ENCODE results near the gene CABYR. TPM values are rescaled to one million over a fixed set of nuclear protein-coding genes. Genes with fewer than 3 reads are reported as not detected.
A peak's percentile ranks its signal among the peaks of the same experiment; 100 is the strongest.

CABYR gene, protein sequence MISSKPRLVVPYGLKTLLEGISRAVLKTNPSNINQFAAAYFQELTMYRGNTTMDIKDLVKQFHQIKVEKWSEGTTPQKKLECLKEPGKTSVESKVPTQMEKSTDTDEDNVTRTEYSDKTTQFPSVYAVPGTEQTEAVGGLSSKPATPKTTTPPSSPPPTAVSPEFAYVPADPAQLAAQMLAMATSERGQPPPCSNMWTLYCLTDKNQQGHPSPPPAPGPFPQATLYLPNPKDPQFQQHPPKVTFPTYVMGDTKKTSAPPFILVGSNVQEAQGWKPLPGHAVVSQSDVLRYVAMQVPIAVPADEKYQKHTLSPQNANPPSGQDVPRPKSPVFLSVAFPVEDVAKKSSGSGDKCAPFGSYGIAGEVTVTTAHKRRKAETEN
- total RNA-seq (2021; ENCODE audit: unreplicated experiment) (29.4 TPM), Bru-seq, nascent RNA (percentile 81 among the genes with signal in this experiment), BruChase-seq, experiment 1, labeled RNA remaining after a 2-hour chase (percentile 82 among the genes with signal in this experiment), BruChase-seq, experiment 2, labeled RNA remaining after a 6-hour chase (percentile 79 among the genes with signal in this experiment)
- polyA plus RNA-seq (2012; ENCODE audit: insufficient read length): 17.9 TPM
- long read RNA-seq, transcript CABYR-216 (6 exons, 2,226 nt): minor isoform, 5 of 39 reads
- long read RNA-seq, transcript CABYR-203 (6 exons, 1,414 nt): major isoform, 7 of 39 reads
- long read RNA-seq, partial matches to known transcripts: 18 of 39 reads
- long read RNA-seq, other reads (novel, unspliced or antisense): 6 of 39 reads

DNA sequence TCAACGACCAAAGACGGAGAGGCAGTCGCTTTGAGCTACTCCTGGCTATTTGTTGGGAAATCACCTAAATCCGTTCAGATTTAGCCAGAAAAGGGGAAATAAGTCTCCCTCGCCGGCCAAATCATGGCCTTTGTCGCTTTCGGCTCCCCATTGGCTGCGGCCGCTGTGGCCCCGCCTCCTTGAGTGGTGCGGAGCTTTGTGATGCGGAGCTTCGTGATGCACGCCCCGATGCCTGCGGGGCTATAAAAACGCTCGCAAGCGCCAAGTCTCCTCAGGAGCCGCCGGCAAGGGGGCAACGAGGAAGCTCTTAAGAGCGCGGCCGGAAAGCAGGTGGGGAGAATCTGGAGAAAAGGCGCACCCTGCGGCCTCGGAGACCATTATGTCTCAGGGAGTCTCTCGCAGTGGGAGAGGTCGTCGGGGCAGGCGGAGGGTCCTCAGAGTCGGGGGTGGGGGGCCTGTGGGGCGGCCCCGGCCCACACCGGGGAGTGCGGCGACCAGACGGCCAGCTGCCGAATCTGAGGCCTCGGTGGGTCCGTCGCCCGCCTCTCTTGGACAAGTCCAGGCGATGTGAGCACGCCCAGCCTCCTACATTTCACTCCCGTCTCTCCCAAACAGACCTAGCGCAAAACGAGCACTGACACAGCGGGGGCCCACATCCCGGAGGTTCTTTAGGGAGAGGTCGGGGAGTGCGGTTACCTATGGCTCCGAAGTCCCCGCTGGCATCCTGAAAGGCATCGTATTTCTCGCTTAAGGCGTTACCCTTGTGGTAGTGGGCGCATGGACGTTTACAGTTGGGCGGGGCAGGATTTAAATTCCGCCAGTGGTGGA lies at the start of gene CABYR:
CABYR (plus strand) TSS at position 274 of the 828 bp plus-strand sequence. CDS start 4,053 bp downstream, outside the sequence.
- in situ Hi-C loops (cut with HindIII; ENCODE audit: low pct_unique_long_range_greater_than_20kb, low sequenced_read_pairs) (no loop called here), intact Hi-C loops (cut with micrococcal nuclease; ENCODE audit: unreplicated experiment) (no loop called here)
- no peak for DNase-seq (ENCODE audit: low read depth, low spot score)
- peak within 1 kb of the TSS; percentile 92 for H3K27ac ChIP-seq (ENCODE audit: low read length)
- H3K9me3 ChIP-seq (ENCODE audit: control insufficient read depth, insufficient read depth, low read depth, low read length): no peaks in the 10 kb centered on the region
- TF ChIP-seq TCF7L2 (IDR thresholded peaks at IDR 0.05; ENCODE audit: low read depth, low read length): peak; percentile 83
- TF ChIP-seq, protein P1, sequence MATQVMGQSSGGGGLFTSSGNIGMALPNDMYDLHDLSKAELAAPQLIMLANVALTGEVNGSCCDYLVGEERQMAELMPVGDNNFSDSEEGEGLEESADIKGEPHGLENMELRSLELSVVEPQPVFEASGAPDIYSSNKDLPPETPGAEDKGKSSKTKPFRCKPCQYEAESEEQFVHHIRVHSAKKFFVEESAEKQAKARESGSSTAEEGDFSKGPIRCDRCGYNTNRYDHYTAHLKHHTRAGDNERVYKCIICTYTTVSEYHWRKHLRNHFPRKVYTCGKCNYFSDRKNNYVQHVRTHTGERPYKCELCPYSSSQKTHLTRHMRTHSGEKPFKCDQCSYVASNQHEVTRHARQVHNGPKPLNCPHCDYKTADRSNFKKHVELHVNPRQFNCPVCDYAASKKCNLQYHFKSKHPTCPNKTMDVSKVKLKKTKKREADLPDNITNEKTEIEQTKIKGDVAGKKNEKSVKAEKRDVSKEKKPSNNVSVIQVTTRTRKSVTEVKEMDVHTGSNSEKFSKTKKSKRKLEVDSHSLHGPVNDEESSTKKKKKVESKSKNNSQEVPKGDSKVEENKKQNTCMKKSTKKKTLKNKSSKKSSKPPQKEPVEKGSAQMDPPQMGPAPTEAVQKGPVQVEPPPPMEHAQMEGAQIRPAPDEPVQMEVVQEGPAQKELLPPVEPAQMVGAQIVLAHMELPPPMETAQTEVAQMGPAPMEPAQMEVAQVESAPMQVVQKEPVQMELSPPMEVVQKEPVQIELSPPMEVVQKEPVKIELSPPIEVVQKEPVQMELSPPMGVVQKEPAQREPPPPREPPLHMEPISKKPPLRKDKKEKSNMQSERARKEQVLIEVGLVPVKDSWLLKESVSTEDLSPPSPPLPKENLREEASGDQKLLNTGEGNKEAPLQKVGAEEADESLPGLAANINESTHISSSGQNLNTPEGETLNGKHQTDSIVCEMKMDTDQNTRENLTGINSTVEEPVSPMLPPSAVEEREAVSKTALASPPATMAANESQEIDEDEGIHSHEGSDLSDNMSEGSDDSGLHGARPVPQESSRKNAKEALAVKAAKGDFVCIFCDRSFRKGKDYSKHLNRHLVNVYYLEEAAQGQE (IDR thresholded peaks at IDR 0.05; ENCODE audit: insufficient read depth in 1 of 2, low read depth in 2 of 2, low read length in 1 of 2): no peak
- peak; percentile 69; the same call in 1 of the 2 replicates for TF ChIP-seq SIN3A (IDR thresholded peaks at IDR 0.05; ENCODE audit: borderline replicate concordance, insufficient read depth, low read depth, low read length)
- TF ChIP-seq POLR2AphosphoS5 (IDR thresholded peaks at IDR 0.05; ENCODE audit: low read depth, low read length): peak; percentile 99
- H3K4me3 ChIP-seq (ENCODE audit: low read depth in 2 of 2, low read length in 2 of 2): peak within 1 kb of the TSS; percentile 75 to 77
- POLR2A ChIA-PET: interaction anchor here (0.5 to 1.3 kb wide), 18 partner anchors 11 to 435 kb away, joined by 3 to 16 read pairs (median 4); no protein-coding TSS in a partner anchor
- H3K36me3 ChIP-seq (ENCODE audit: control insufficient read depth, insufficient read depth, low read length): peaks cover 2% of the 10 kb centered on the region; the same call in 1 of the 2 replicates
- no peaks in the 10 kb centered on the region; the same call in 1 of the 2 replicates for H3K4me1 ChIP-seq (ENCODE audit: control insufficient read depth, insufficient read depth, low read length)
- no peaks in the 10 kb centered on the region for H3K27me3 ChIP-seq (ENCODE audit: control insufficient read depth, insufficient read depth, low read length)
- TSS peak; percentile 90 for BruUV-seq (replicated peaks)
- CTCF ChIA-PET: interaction anchor here (0.6 to 0.7 kb wide), 3 partner anchors 119 to 289 kb away, joined by 4 to 18 read pairs (median 5); no protein-coding TSS in a partner anchor
- peak; percentile 97 for ATAC-seq

DNA sequence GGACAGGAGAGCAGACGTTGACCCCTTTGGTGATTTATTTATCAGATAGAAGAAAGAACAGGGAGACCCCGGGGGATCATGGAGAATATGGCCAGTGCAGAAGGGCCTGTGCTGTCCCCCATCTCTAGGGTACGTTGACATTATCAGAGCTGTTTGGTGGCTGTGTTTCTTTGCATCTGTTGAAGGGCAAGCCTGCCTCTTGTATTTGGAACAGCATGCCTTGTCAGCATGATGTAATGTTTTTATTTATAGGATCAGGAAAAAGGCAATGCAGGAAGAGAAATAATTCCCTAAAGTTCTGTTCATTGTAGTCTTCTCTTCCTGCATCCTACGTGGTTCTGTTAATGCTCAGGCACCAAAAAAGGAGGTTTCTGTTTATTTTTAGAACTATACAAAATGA lies 49.8 kb upstream of the CABYR start:
- TF ChIP-seq, protein P1 (IDR thresholded peaks at IDR 0.05; ENCODE audit: insufficient read depth in 1 of 2, low read depth in 2 of 2, low read length in 1 of 2): no peak
- no peak for TF ChIP-seq TCF7L2 (IDR thresholded peaks at IDR 0.05; ENCODE audit: low read depth, low read length)
- no peak for TF ChIP-seq POLR2AphosphoS5 (IDR thresholded peaks at IDR 0.05; ENCODE audit: low read depth, low read length)
- no peak for TF ChIP-seq SIN3A (IDR thresholded peaks at IDR 0.05; ENCODE audit: borderline replicate concordance, insufficient read depth, low read depth, low read length)
- TF ChIP-seq, protein P2, sequence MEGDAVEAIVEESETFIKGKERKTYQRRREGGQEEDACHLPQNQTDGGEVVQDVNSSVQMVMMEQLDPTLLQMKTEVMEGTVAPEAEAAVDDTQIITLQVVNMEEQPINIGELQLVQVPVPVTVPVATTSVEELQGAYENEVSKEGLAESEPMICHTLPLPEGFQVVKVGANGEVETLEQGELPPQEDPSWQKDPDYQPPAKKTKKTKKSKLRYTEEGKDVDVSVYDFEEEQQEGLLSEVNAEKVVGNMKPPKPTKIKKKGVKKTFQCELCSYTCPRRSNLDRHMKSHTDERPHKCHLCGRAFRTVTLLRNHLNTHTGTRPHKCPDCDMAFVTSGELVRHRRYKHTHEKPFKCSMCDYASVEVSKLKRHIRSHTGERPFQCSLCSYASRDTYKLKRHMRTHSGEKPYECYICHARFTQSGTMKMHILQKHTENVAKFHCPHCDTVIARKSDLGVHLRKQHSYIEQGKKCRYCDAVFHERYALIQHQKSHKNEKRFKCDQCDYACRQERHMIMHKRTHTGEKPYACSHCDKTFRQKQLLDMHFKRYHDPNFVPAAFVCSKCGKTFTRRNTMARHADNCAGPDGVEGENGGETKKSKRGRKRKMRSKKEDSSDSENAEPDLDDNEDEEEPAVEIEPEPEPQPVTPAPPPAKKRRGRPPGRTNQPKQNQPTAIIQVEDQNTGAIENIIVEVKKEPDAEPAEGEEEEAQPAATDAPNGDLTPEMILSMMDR (IDR thresholded peaks at IDR 0.05): no peak
- ChIA-PET POLR2A (interaction anchor here (0.6 kb wide), 2 partner anchors 15 to 24 kb away, joined by 3 to 7 read pairs; no protein-coding TSS in a partner anchor), CTCF (no interaction called here)
- no peaks in the 10 kb centered on the region for H3K36me3 ChIP-seq (ENCODE audit: control insufficient read depth, insufficient read depth, low read length)
- H3K9me3 ChIP-seq (ENCODE audit: control insufficient read depth, insufficient read depth, low read depth, low read length): no peaks in the 10 kb centered on the region
- DNase-seq (ENCODE audit: low read depth, low spot score) (no peak), ATAC-seq (no peak)
- H3K27ac ChIP-seq (ENCODE audit: low read length): no peak overlapping the region
- in situ Hi-C loops (cut with HindIII; ENCODE audit: low pct_unique_long_range_greater_than_20kb, low sequenced_read_pairs): no loop called here
- H3K27me3 ChIP-seq (ENCODE audit: control insufficient read depth, insufficient read depth, low read length): no peaks in the 10 kb centered on the region
- no peaks in the 10 kb centered on the region for H3K4me1 ChIP-seq (ENCODE audit: control insufficient read depth, insufficient read depth, low read length)
- H3K4me3 ChIP-seq (ENCODE audit: low read depth in 2 of 2, low read length in 2 of 2): no peak overlapping the region
- intact Hi-C loops (cut with micrococcal nuclease; ENCODE audit: unreplicated experiment): no loop called here
- no TSS peak for BruUV-seq (replicated peaks)

All from Panc1 (cell line).